Measurements from ENCODE around the gene ITGB7.

DNA sequence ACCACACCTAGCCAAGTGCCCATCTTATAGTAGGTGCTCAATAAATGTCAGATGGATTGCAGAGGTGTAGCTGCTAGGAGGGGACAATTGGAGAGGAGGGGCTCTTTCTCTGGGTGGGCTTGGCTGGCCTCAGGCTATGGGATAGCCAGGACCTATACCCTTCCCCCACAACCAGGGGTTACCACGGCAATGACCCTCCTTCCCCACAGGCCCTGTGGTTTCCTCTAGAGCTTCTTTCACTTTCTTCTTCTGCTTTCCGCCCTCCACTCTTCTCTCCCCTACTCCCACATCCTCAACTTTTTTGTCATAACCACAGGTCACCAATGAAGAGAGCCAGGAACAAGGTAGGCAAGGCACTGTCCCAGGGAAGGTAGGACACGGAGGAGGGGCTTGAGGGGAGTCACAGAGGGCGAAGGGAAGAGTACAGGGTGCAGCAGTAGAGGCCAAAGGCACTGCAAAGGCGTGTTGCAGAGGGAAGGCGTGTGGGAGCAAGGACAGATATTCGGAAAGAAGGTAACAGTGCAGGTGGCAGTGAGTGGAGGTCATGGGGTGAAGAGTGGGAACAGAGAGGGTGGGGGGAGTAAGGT is 1.9 kb upstream of the ITGB7 start:
- TF ChIP-seq, protein P1, sequence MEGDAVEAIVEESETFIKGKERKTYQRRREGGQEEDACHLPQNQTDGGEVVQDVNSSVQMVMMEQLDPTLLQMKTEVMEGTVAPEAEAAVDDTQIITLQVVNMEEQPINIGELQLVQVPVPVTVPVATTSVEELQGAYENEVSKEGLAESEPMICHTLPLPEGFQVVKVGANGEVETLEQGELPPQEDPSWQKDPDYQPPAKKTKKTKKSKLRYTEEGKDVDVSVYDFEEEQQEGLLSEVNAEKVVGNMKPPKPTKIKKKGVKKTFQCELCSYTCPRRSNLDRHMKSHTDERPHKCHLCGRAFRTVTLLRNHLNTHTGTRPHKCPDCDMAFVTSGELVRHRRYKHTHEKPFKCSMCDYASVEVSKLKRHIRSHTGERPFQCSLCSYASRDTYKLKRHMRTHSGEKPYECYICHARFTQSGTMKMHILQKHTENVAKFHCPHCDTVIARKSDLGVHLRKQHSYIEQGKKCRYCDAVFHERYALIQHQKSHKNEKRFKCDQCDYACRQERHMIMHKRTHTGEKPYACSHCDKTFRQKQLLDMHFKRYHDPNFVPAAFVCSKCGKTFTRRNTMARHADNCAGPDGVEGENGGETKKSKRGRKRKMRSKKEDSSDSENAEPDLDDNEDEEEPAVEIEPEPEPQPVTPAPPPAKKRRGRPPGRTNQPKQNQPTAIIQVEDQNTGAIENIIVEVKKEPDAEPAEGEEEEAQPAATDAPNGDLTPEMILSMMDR (IDR thresholded peaks at IDR 0.05), result no peak
- TF ChIP-seq POLR2A (IDR thresholded peaks at IDR 0.05), result no peak
